Measurements from ENCODE around the gene GREM2. TPM values are rescaled to one million over a fixed set of nuclear protein-coding genes. Genes with fewer than 3 reads are reported as not detected.

GREM2 gene
- total and polyA plus RNA-seq, 2 donors (not counting 1 experiment from before 2014, with no cell fraction given): not detected

GRCh38 chr1:240598216-240599001 is 13.5 kb downstream of the GREM2 start:
- intact Hi-C loops (cut with micrococcal nuclease): no loop called here
- Histone ChIP-seq H3K27me3 (replicated peaks in 1 of 4; ENCODE audit: control extremely low read depth in 1 of 4, control insufficient read depth in 3 of 4, insufficient read depth in 4 of 4, low read length in 3 of 4) (no peaks in the 10 kb centered on the region), H3K4me3 (ENCODE audit: control extremely low read depth in 1 of 5, extremely low read depth in 1 of 5, insufficient read depth in 1 of 5, low read depth in 2 of 5, low read length in 4 of 5) (no peak overlapping the region), H3K4me1 (ENCODE audit: control insufficient read depth in 2 of 2, insufficient read depth in 2 of 2, low read length in 2 of 2) (no peaks in the 10 kb centered on the region), H3K4me2 (replicated peaks; ENCODE audit: low read depth, low read length, poor library complexity, severe bottlenecking) (no peak overlapping the region), H4K20me1 (ENCODE audit: control insufficient read depth, insufficient read depth, low read length, poor library complexity, severe bottlenecking) (no peaks in the 10 kb centered on the region), H3K9me3 (ENCODE audit: control extremely low read depth in 1 of 3, control insufficient read depth in 2 of 3, insufficient read depth in 1 of 3, low read length in 2 of 3) (no peaks in the 10 kb centered on the region), H2AFZ (ENCODE audit: insufficient read depth, low read depth, low read length, poor library complexity, severe bottlenecking) (no peak overlapping the region), H3K27ac (ENCODE audit: low read length in 2 of 2) (no peak overlapping the region), H3K36me3 (replicated peaks in 1 of 2; ENCODE audit: control extremely low read depth in 1 of 2, control insufficient read depth in 1 of 2, extremely low read depth in 1 of 2, insufficient read depth in 2 of 2, low read length in 1 of 2) (no peaks in the 10 kb centered on the region), H3K79me2 (ENCODE audit: control insufficient read depth, insufficient read depth, low read length) (no peaks in the 10 kb centered on the region), H3K9ac (ENCODE audit: low read length) (no peak overlapping the region)
- no peak for TF ChIP-seq EZH2 (IDR thresholded peaks at IDR 0.05; ENCODE audit: borderline replicate concordance, insufficient read depth, low read depth, low read length, poor library complexity, severe bottlenecking)
- TF ChIP-seq CTCF (IDR thresholded peaks at IDR 0.05): no peak
- Mint-ChIP-seq H3K27me3 (no peaks in the 10 kb centered on the region), H3K9me3 (ENCODE audit: insufficient read depth) (no peaks in the 10 kb centered on the region), H3K4me1 (no peaks in the 10 kb centered on the region), H3K27ac (no peak overlapping the region), H3K4me3 (no peak overlapping the region)
- ChIA-PET CTCF (no interaction called here), POLR2A (no interaction called here)
- no peak for DNase-seq
- 93% methylated on average over 2 of the region's 3 CpGs for WGBS (ENCODE audit: insufficient coverage)
- ATAC-seq (ENCODE audit: low read depth): no peak

- no peaks in the 10 kb centered on the region for H3K4me1 ChIP-seq (ENCODE audit: control insufficient read depth in 2 of 2, insufficient read depth in 2 of 2, low read length in 2 of 2)
- no peaks in the 10 kb centered on the region for H3K27me3 Mint-ChIP-seq
- 77% methylated on average over 6 of the region's 12 CpGs for WGBS (ENCODE audit: insufficient coverage)
Measured at GRCh38 chr1:240597153-240597745, 14.7 kb downstream of the GREM2 start.

More at GRCh38 chr1:240597153-240597745, 14.7 kb downstream of the GREM2 start:
- no peak overlapping the region for H3K4me3 ChIP-seq (ENCODE audit: control extremely low read depth in 1 of 5, extremely low read depth in 1 of 5, insufficient read depth in 1 of 5, low read depth in 2 of 5, low read length in 4 of 5)
- no peak for TF ChIP-seq EZH2 (IDR thresholded peaks at IDR 0.05; ENCODE audit: borderline replicate concordance, insufficient read depth, low read depth, low read length, poor library complexity, severe bottlenecking)
- Mint-ChIP-seq H3K9me3 (ENCODE audit: insufficient read depth) (no peaks in the 10 kb centered on the region), H3K4me3 (no peak overlapping the region), H3K4me1 (no peaks in the 10 kb centered on the region), H3K27ac (no peak overlapping the region)
- ATAC-seq (ENCODE audit: low read depth) (no peak), DNase-seq (no peak)
- H2AFZ ChIP-seq (ENCODE audit: insufficient read depth, low read depth, low read length, poor library complexity, severe bottlenecking): no peak overlapping the region
- POLR2A ChIA-PET: no interaction called here
- no peaks in the 10 kb centered on the region for H3K27me3 ChIP-seq (replicated peaks in 1 of 4; ENCODE audit: control extremely low read depth in 1 of 4, control insufficient read depth in 3 of 4, insufficient read depth in 4 of 4, low read length in 3 of 4)
- no peak overlapping the region for H3K9ac ChIP-seq (ENCODE audit: low read length)
- no peaks in the 10 kb centered on the region for H3K79me2 ChIP-seq (ENCODE audit: control insufficient read depth, insufficient read depth, low read length)
- intact Hi-C loops (cut with micrococcal nuclease): no loop called here
- no peak overlapping the region for H3K27ac ChIP-seq (ENCODE audit: low read length in 2 of 2)
- H3K9me3 ChIP-seq (ENCODE audit: control extremely low read depth in 1 of 3, control insufficient read depth in 2 of 3, insufficient read depth in 1 of 3, low read length in 2 of 3): peaks cover 0 to 3% (median 0%) of the 10 kb centered on the region in 3 donors
- CTCF ChIA-PET: no interaction called here
- no peaks in the 10 kb centered on the region for H4K20me1 ChIP-seq (ENCODE audit: control insufficient read depth, insufficient read depth, low read length, poor library complexity, severe bottlenecking)
- no peaks in the 10 kb centered on the region for H3K36me3 ChIP-seq (replicated peaks in 1 of 2; ENCODE audit: control extremely low read depth in 1 of 2, control insufficient read depth in 1 of 2, extremely low read depth in 1 of 2, insufficient read depth in 2 of 2, low read length in 1 of 2)
- no peak overlapping the region for H3K4me2 ChIP-seq (replicated peaks; ENCODE audit: low read depth, low read length, poor library complexity, severe bottlenecking)
